ENCODE measurements around the gene SMAD6.
A peak's percentile ranks its signal among the peaks of the same experiment; 100 is the strongest.

Gene SMAD6

GRCh38 chr15:66766282-66767230 lies 64.5 kb downstream of the SMAD6 start:
- Histone ChIP-seq H2AFZ (ENCODE audit: low read length, unreplicated experiment) (no peak overlapping the region), H3K27ac (ENCODE audit: low read depth, low read length) (peak overlapping the region; percentile 35; the same call in 1 of the 2 replicates), H3K4me3 (ENCODE audit: low read depth, low read length) (no peak overlapping the region), H3K36me3 (ENCODE audit: insufficient read depth, low read length) (no peaks in the 10 kb centered on the region), H3K4me1 (ENCODE audit: control insufficient read depth, insufficient read depth, low read length, unreplicated experiment) (peaks cover 54% of the 10 kb centered on the region), H3K27me3 (ENCODE audit: insufficient read depth, low read length) (no peaks in the 10 kb centered on the region), H3K79me2 (ENCODE audit: control insufficient read depth, insufficient read depth, low read length, unreplicated experiment) (peaks cover 24% of the 10 kb centered on the region)

GRCh38 chr15:66767240-66767659 lies 65.2 kb downstream of the SMAD6 start:
- Histone ChIP-seq H3K36me3 (ENCODE audit: insufficient read depth, low read length) (no peaks in the 10 kb centered on the region), H2AFZ (ENCODE audit: low read length, unreplicated experiment) (no peak overlapping the region), H3K4me1 (ENCODE audit: control insufficient read depth, insufficient read depth, low read length, unreplicated experiment) (peaks cover 47% of the 10 kb centered on the region), H3K4me3 (ENCODE audit: low read depth, low read length) (no peak overlapping the region), H3K27me3 (ENCODE audit: insufficient read depth, low read length) (no peaks in the 10 kb centered on the region), H3K79me2 (ENCODE audit: control insufficient read depth, insufficient read depth, low read length, unreplicated experiment) (peaks cover 24% of the 10 kb centered on the region), H3K27ac (ENCODE audit: low read depth, low read length) (peak overlapping the region; percentile 35; the same call in 1 of the 2 replicates)

GRCh38 chr15:66768987-66769386 lies 67.0 kb downstream of the SMAD6 start:
- no peaks in the 10 kb centered on the region for H3K36me3 ChIP-seq (ENCODE audit: insufficient read depth, low read length)
- peaks cover 38% of the 10 kb centered on the region for H3K4me1 ChIP-seq (ENCODE audit: control insufficient read depth, insufficient read depth, low read length, unreplicated experiment)
- H3K79me2 ChIP-seq (ENCODE audit: control insufficient read depth, insufficient read depth, low read length, unreplicated experiment) = peaks cover 15% of the 10 kb centered on the region
- no peak overlapping the region for H3K27ac ChIP-seq (ENCODE audit: low read depth, low read length)
- H2AFZ ChIP-seq (ENCODE audit: low read length, unreplicated experiment) = no peak overlapping the region
- H3K27me3 ChIP-seq (ENCODE audit: insufficient read depth, low read length) = no peaks in the 10 kb centered on the region
- H3K4me3 ChIP-seq (ENCODE audit: low read depth, low read length) = no peak overlapping the region

GRCh38 chr15:66770518-66771350 lies 68.7 kb downstream of the SMAD6 start:
- no peak overlapping the region for H2AFZ ChIP-seq (ENCODE audit: low read length, unreplicated experiment)
- no peaks in the 10 kb centered on the region for H3K36me3 ChIP-seq (ENCODE audit: insufficient read depth, low read length)
- peaks cover 38% of the 10 kb centered on the region for H3K4me1 ChIP-seq (ENCODE audit: control insufficient read depth, insufficient read depth, low read length, unreplicated experiment)
- no peak overlapping the region for H3K27ac ChIP-seq (ENCODE audit: low read depth, low read length)
- no peaks in the 10 kb centered on the region for H3K27me3 ChIP-seq (ENCODE audit: insufficient read depth, low read length)
- peaks cover 17% of the 10 kb centered on the region for H3K79me2 ChIP-seq (ENCODE audit: control insufficient read depth, insufficient read depth, low read length, unreplicated experiment)
- no peak overlapping the region for H3K4me3 ChIP-seq (ENCODE audit: low read depth, low read length)

- Histone ChIP-seq H3K4me3 (ENCODE audit: low read depth, low read length) (no peak overlapping the region), H3K36me3 (ENCODE audit: insufficient read depth, low read length) (no peaks in the 10 kb centered on the region), H3K27ac (ENCODE audit: low read depth, low read length) (no peak overlapping the region), H3K27me3 (ENCODE audit: insufficient read depth, low read length) (no peaks in the 10 kb centered on the region), H2AFZ (ENCODE audit: low read length, unreplicated experiment) (no peak overlapping the region), H3K4me1 (ENCODE audit: control insufficient read depth, insufficient read depth, low read length, unreplicated experiment) (peaks cover 32% of the 10 kb centered on the region), H3K79me2 (ENCODE audit: control insufficient read depth, insufficient read depth, low read length, unreplicated experiment) (peaks cover 17% of the 10 kb centered on the region)
These were observed 69.3 kb downstream of the SMAD6 start for GRCh38 chr15:66771351-66771650.

GRCh38 chr15:66772604-66773128 lies 70.6 kb downstream of the SMAD6 start:
- Histone ChIP-seq H3K36me3 (ENCODE audit: insufficient read depth, low read length) (no peaks in the 10 kb centered on the region), H3K27ac (ENCODE audit: low read depth, low read length) (no peak overlapping the region), H3K4me3 (ENCODE audit: low read depth, low read length) (no peak overlapping the region), H2AFZ (ENCODE audit: low read length, unreplicated experiment) (no peak overlapping the region), H3K79me2 (ENCODE audit: control insufficient read depth, insufficient read depth, low read length, unreplicated experiment) (peaks cover 16% of the 10 kb centered on the region), H3K27me3 (ENCODE audit: insufficient read depth, low read length) (no peaks in the 10 kb centered on the region), H3K4me1 (ENCODE audit: control insufficient read depth, insufficient read depth, low read length, unreplicated experiment) (peaks cover 21% of the 10 kb centered on the region)

GRCh38 chr15:66773129-66773873 lies 71.3 kb downstream of the SMAD6 start:
- Histone ChIP-seq H3K79me2 (ENCODE audit: control insufficient read depth, insufficient read depth, low read length, unreplicated experiment) (peaks cover 16% of the 10 kb centered on the region), H2AFZ (ENCODE audit: low read length, unreplicated experiment) (no peak overlapping the region), H3K27me3 (ENCODE audit: insufficient read depth, low read length) (no peaks in the 10 kb centered on the region), H3K4me1 (ENCODE audit: control insufficient read depth, insufficient read depth, low read length, unreplicated experiment) (peaks cover 21% of the 10 kb centered on the region), H3K27ac (ENCODE audit: low read depth, low read length) (no peak overlapping the region), H3K4me3 (ENCODE audit: low read depth, low read length) (no peak overlapping the region), H3K36me3 (ENCODE audit: insufficient read depth, low read length) (no peaks in the 10 kb centered on the region)

- no peak overlapping the region for H3K27ac ChIP-seq (ENCODE audit: low read depth, low read length)
- no peak overlapping the region for H2AFZ ChIP-seq (ENCODE audit: low read length, unreplicated experiment)
- H3K27me3 ChIP-seq (ENCODE audit: insufficient read depth, low read length) = no peaks in the 10 kb centered on the region
- peaks cover 21% of the 10 kb centered on the region for H3K4me1 ChIP-seq (ENCODE audit: control insufficient read depth, insufficient read depth, low read length, unreplicated experiment)
- peaks cover 11% of the 10 kb centered on the region for H3K79me2 ChIP-seq (ENCODE audit: control insufficient read depth, insufficient read depth, low read length, unreplicated experiment)
- no peaks in the 10 kb centered on the region for H3K36me3 ChIP-seq (ENCODE audit: insufficient read depth, low read length)
- no peak overlapping the region for H3K4me3 ChIP-seq (ENCODE audit: low read depth, low read length)
These were observed 72.2 kb downstream of the SMAD6 start for GRCh38 chr15:66774001-66774814.

GRCh38 chr15:66775127-66776105 lies 73.4 kb downstream of the SMAD6 start:
- Histone ChIP-seq H3K79me2 (ENCODE audit: control insufficient read depth, insufficient read depth, low read length, unreplicated experiment) (peaks cover 13% of the 10 kb centered on the region), H3K36me3 (ENCODE audit: insufficient read depth, low read length) (no peaks in the 10 kb centered on the region), H3K27ac (ENCODE audit: low read depth, low read length) (no peak overlapping the region), H3K4me1 (ENCODE audit: control insufficient read depth, insufficient read depth, low read length, unreplicated experiment) (peaks cover 30% of the 10 kb centered on the region), H3K27me3 (ENCODE audit: insufficient read depth, low read length) (no peaks in the 10 kb centered on the region), H3K4me3 (ENCODE audit: low read depth, low read length) (no peak overlapping the region), H2AFZ (ENCODE audit: low read length, unreplicated experiment) (no peak overlapping the region)

All from ACC112 (cell line).